MM.1S (cell line): Measurements from ENCODE around the gene ATN1.
"Not testable (repeated sequence)": the region's sequence is repeated elsewhere in the genome, so short reads cannot be mapped to it uniquely, and the experiment has no call there.

Experiments used
- DNase-seq: peaks from one replicate; pipeline ENCODE4 v3.0.0-alpha.2; 2015
- H2AFZ ChIP-seq: fragments of 300-600 bp; sonication (generic); 2 replicates; pipeline ENCODE4 v1.6.0; 2016; ENCODE audit warnings: antibody characterized with exemption, low read length
- H3F3A ChIP-seq: fragments of 300-600 bp; sonication (generic); 2 replicates; pipeline ENCODE4 v1.6.1; 2016; ENCODE audit warnings: mild to moderate bottlenecking, antibody characterized with exemption, low read length, moderate library complexity, mixed read lengths; ENCODE audit not compliant: insufficient read depth
- H3K27ac ChIP-seq: fragments of 300-600 bp; sonication (generic); 2 replicates; pipeline ENCODE4 v1.5.1; 2016; ENCODE audit warnings: mild to moderate bottlenecking, low read length
- H3K27me3 ChIP-seq: fragments of 300-600 bp; sonication (generic); replicated peaks from 2 replicates; pipeline ENCODE4 v1.6.0; 2016; ENCODE audit warnings: low read length; ENCODE audit not compliant: insufficient read depth
- H3K36me3 ChIP-seq: fragments of 300-600 bp; sonication (generic); replicated peaks from 2 replicates; pipeline ENCODE4 v1.6.1; 2016; ENCODE audit warnings: mild to moderate bottlenecking, low read length, mixed read lengths; ENCODE audit not compliant: insufficient read depth
- H3K4me1 ChIP-seq: fragments of 300-600 bp; sonication (generic); 2 replicates; pipeline ENCODE4 v1.6.1; 2016; ENCODE audit warnings: low read length, mixed read lengths
- H3K4me2 ChIP-seq: fragments of 300-600 bp; sonication (generic); 2 replicates; pipeline ENCODE4 v1.6.0; 2016; ENCODE audit warnings: low read depth, low read length
- H3K4me3 ChIP-seq: fragments of 300-600 bp; sonication (generic); 2 replicates; pipeline ENCODE4 v1.5.1; 2016; ENCODE audit warnings: low read length, mixed read lengths
- H3K79me2 ChIP-seq: fragments of 300-600 bp; sonication (generic); 2 replicates; pipeline ENCODE4 v1.6.1; 2016; ENCODE audit warnings: mixed run types, low read length, mixed read lengths
- H3K9ac ChIP-seq: fragments of 300-600 bp; sonication (generic); 2 replicates; pipeline ENCODE4 v1.6.1; 2016; ENCODE audit warnings: low read length, mixed read lengths
- H3K9me2 ChIP-seq: fragments of 300-600 bp; sonication (generic); replicated peaks from 2 replicates; pipeline ENCODE4 v1.6.1; 2016; ENCODE audit warnings: mild to moderate bottlenecking, low read length, mixed read lengths; ENCODE audit not compliant: insufficient read depth
- H3K9me3 ChIP-seq: fragments of 300-600 bp; sonication (generic); replicated peaks from 2 replicates; pipeline ENCODE4 v1.6.1; 2016; ENCODE audit warnings: mild to moderate bottlenecking, low read length, mixed read lengths; ENCODE audit not compliant: insufficient read depth
- H4K20me1 ChIP-seq: fragments of 300-600 bp; sonication (generic); 2 replicates; pipeline ENCODE4 v1.6.1; 2016; ENCODE audit warnings: mild to moderate bottlenecking, low read length, moderate library complexity, mixed read lengths; ENCODE audit not compliant: insufficient read depth
- CTCF ChIP-seq: fragments of 300-600 bp; sonication (generic); IDR thresholded peaks from 2 replicates; pipeline ENCODE4 v1.5.1; 2016; ENCODE audit warnings: antibody characterized with exemption, low read length, mixed read lengths
- EZH2 ChIP-seq: fragments of 300-600 bp; sonication (generic); optimal IDR thresholded peaks from 2 replicates; pipeline ENCODE3; 2017; ENCODE audit warnings: low read depth, mild to moderate bottlenecking, antibody characterized with exemption, low read length, mixed read lengths
- EZH2phosphoT487 ChIP-seq: fragments of 300-600 bp; sonication (generic); IDR thresholded peaks from 2 replicates; pipeline ENCODE4 v1.6.1; 2018; ENCODE audit warnings: antibody characterized with exemption, low read length

ATN1 gene

GRCh38 chr12:6927379-6928021 lies at the start of gene ATN1:
TSS of gene ATN1 (plus strand) at chr12:6927959. CDS start at chr12:6934002, 6,043 bp downstream.
- no peak for DNase-seq

GRCh38 chr12:6879824-6880223 lies 47.9 kb upstream of the ATN1 start:
- not testable (repeated sequence) for H3K36me3 ChIP-seq, H4K20me1 ChIP-seq, H3K9ac ChIP-seq, H3K9me3 ChIP-seq, H3K27ac ChIP-seq, DNase-seq, H3K4me3 ChIP-seq, H3K79me2 ChIP-seq, H3K9me2 ChIP-seq, H3K27me3 ChIP-seq, H2AFZ ChIP-seq, H3K4me1 ChIP-seq, H3F3A ChIP-seq, H3K4me2 ChIP-seq

More at GRCh38 chr12:6927379-6928021, at the start of gene ATN1:
- peaks cover 44% of the 10 kb centered on the region for H3K4me1 ChIP-seq
- peak within 1 kb of the TSS; percentile 90 for H3K4me3 ChIP-seq
- no peaks in the 10 kb centered on the region for H4K20me1 ChIP-seq
- H3K9me3 ChIP-seq, result no peaks in the 10 kb centered on the region
- no peaks in the 10 kb centered on the region for H3K9me2 ChIP-seq
- peaks cover 64% of the 10 kb centered on the region for H3K79me2 ChIP-seq
- peak within 1 kb of the TSS; percentile 62 for H2AFZ ChIP-seq
- H3K9ac ChIP-seq, result peak within 1 kb of the TSS; percentile 89
- H3K36me3 ChIP-seq, result no peaks in the 10 kb centered on the region; the same call in 1 of the 2 replicates
- H3K4me2 ChIP-seq, result peak within 1 kb of the TSS; percentile 92
- H3F3A ChIP-seq, result peaks cover 43% of the 10 kb centered on the region
- peak within 1 kb of the TSS; percentile 3; the same call in 1 of the 2 replicates for H3K27ac ChIP-seq
- H3K27me3 ChIP-seq, result no peaks in the 10 kb centered on the region
- TF ChIP-seq EZH2 (no peak), CTCF (no peak)

GRCh38 chr12:6883252-6883651 lies 44.5 kb upstream of the ATN1 start:
- Histone ChIP-seq H3K27me3 (no peaks in the 10 kb centered on the region), H3F3A (no peaks in the 10 kb centered on the region), H3K9me2 (no peaks in the 10 kb centered on the region), H3K79me2 (no peaks in the 10 kb centered on the region), H3K4me1 (no peaks in the 10 kb centered on the region), H3K9ac (no peak overlapping the region), H3K4me3 (no peak overlapping the region), H4K20me1 (no peaks in the 10 kb centered on the region), H3K27ac (no peak overlapping the region), H3K4me2 (no peak overlapping the region), H3K9me3 (no peaks in the 10 kb centered on the region), H3K36me3 (no peaks in the 10 kb centered on the region), H2AFZ (no peak overlapping the region)
- no peak for DNase-seq
- no peak for TF ChIP-seq CTCF
- no peak for TF ChIP-seq EZH2phosphoT487
- no peak for TF ChIP-seq EZH2

GRCh38 chr12:6883683-6884082 lies 44.1 kb upstream of the ATN1 start:
- no peak for DNase-seq
- Histone ChIP-seq H3K79me2 (no peaks in the 10 kb centered on the region), H3K9me2 (no peaks in the 10 kb centered on the region), H3K9ac (no peak overlapping the region), H3F3A (no peaks in the 10 kb centered on the region), H3K4me1 (no peaks in the 10 kb centered on the region), H3K27ac (no peak overlapping the region), H4K20me1 (no peaks in the 10 kb centered on the region), H3K9me3 (no peaks in the 10 kb centered on the region), H3K36me3 (no peaks in the 10 kb centered on the region), H2AFZ (no peak overlapping the region), H3K4me2 (no peak overlapping the region), H3K27me3 (no peaks in the 10 kb centered on the region), H3K4me3 (no peak overlapping the region)
- TF ChIP-seq EZH2 (no peak), CTCF (no peak), EZH2phosphoT487 (no peak)
